Esophagus muscularis mucosa (tissue), 4 donors: Measurements from ENCODE around the gene STARD7. TPM values are rescaled to one million over a fixed set of nuclear protein-coding genes. Genes with fewer than 3 reads are reported as not detected.

ENCODE experiments used
- DNase-seq: peaks from one replicate; pipeline ENCODE4 v3.0.0-alpha.2; 2017; ENCODE audit errors: extremely low spot score
- H3K27ac ChIP-seq, 4 donors: fragments of 200-600 bp; sonication (generic); replicated peaks in 1 of 4; 1 replicate in 3 of 4; 2 replicates in 1 of 4; pipeline ENCODE4 v1.5.1; 2016 to 2019; ENCODE audit warnings: mild to moderate bottlenecking in 1 of 4
- H3K27me3 ChIP-seq, 4 donors: fragments of 200-600 bp; sonication (generic); one replicate each; pipeline versions ENCODE4 v1.5.1 to v1.6.0; 2016 to 2019
- H3K36me3 ChIP-seq, 4 donors: fragments of 200-600 bp; sonication (generic); one replicate each; pipeline ENCODE4 v1.5.1; 2016 to 2019
- H3K4me1 ChIP-seq, 4 donors: fragments of 200-600 bp; sonication (generic); one replicate each; pipeline ENCODE4 v1.5.1; 2016 to 2019
- H3K4me3 ChIP-seq, 4 donors: fragments of 200-600 bp; sonication (generic); 1 replicate in 2 of 4; 2 replicates in 2 of 4; pipeline ENCODE4 v1.5.1; 2016 to 2019; ENCODE audit warnings: mild to moderate bottlenecking in 4 of 4, moderate library complexity in 1 of 4
- H3K9me3 ChIP-seq, 4 donors: fragments of 200-600 bp; sonication (generic); 1 replicate in 3 of 4; 2 replicates in 1 of 4; pipeline ENCODE4 v1.5.1; 2016 to 2019
- EP300 ChIP-seq: sonication (generic); formaldehyde crosslinking; IDR thresholded peaks from one replicate; pipeline ENCODE4 v1.6.1; 2017; ENCODE audit warnings: antibody characterized with exemption
- POLR2A ChIP-seq: fragments of 450-650 bp; IDR thresholded peaks from one replicate; pipeline ENCODE4 v1.6.1; 2017; ENCODE audit warnings: antibody characterized with exemption, moderate library complexity, mild to moderate bottlenecking, low read depth
- POLR2AphosphoS5 ChIP-seq, 2 donors: sonication (generic); formaldehyde crosslinking; IDR thresholded peaks; one replicate each; pipeline ENCODE4 v1.6.1; 2017; ENCODE audit warnings: antibody characterized with exemption in 2 of 2
- WGBS: methylation state at CpG from one replicate; pipeline ENCODE4 v1.1.5; 2018; 5-methylcytosine and 5-hydroxymethylcytosine counted together
- intact Hi-C: fragments of 100-400 bp; cut with DNase I; formaldehyde crosslinking; loops from one replicate; pipeline ENCODE4 v1.15.1; 2023
- total RNA-seq, 4 donors: library from RNA; depleted of rRNA; stranded (reverse); fragments of >200 nt; gene quantifications; one replicate each; pipeline versions ENCODE4 v1.1.0 to v1.2.1, GENCODE V29; 2016
- TF ChIP-seq, protein P1 (sequence below), 3 experiments: fragments of 200-600 bp in 2 of 3; fragments of 450-650 bp in 1 of 3; sonication (generic) in 2 of 3; IDR thresholded peaks; one replicate each; pipeline ENCODE4 v1.5.1; 2017 to 2019; ENCODE audit warnings: antibody characterized with exemption in 3 of 3, mild to moderate bottlenecking in 2 of 3, moderate library complexity in 1 of 3

STARD7 gene
- total RNA-seq, 4 donors from 2014 or later = 85.0 to 110 (median 92.2) TPM

DNA sequence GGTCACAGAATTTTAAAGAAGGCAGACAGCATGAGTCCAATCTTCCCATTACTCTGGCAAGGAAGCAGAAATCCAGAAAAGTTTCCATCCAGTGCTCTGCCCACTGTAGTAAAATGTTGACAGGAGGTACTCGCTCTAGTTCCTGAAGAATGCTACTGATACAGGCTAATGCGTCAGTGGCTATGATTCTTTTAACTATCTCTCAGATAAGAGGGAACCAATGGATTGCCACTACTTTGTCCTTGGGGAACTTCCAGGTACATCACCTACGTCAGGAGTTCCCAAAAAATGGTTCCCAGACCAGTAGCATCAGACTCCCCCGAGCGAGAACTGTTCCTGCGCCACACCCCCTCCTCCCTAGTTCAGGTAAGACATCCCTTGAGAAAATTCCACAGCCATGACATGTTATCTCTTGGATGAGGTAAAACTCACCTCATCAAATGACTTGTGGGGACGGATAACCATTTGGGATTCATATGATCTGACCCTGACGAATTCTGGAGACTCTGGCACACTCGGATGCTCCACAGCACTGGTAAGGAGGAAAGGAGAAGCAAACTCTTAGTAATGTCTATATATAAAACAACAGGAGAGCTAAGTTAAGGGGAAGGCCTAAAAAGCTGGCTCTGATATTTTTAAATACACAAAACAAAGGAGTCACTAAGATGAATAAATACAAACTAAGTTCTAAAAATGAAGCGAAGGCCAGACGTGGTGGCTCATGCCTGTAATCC, 16.5 kb downstream of the STARD7 start:
- DNase-seq = no peak
- Histone ChIP-seq H3K27ac (no peak overlapping the region), H3K9me3 (no peaks in the 10 kb centered on the region), H3K36me3 (peaks cover 61 to 83% (median 73%) of the 10 kb centered on the region in 4 donors), H3K4me1 (peaks cover 0 to 12% (median 9%) of the 10 kb centered on the region in 4 donors), H3K27me3 (no peaks in the 10 kb centered on the region), H3K4me3 (no peak overlapping the region)
- 92% methylated on average over 11 of the region's 11 CpGs for WGBS
- intact Hi-C loops = no loop called here
- TF ChIP-seq POLR2A (no peak), POLR2AphosphoS5 (IDR thresholded peaks at IDR 0.05) (no peak), EP300 (no peak)
- TF ChIP-seq, protein P1, sequence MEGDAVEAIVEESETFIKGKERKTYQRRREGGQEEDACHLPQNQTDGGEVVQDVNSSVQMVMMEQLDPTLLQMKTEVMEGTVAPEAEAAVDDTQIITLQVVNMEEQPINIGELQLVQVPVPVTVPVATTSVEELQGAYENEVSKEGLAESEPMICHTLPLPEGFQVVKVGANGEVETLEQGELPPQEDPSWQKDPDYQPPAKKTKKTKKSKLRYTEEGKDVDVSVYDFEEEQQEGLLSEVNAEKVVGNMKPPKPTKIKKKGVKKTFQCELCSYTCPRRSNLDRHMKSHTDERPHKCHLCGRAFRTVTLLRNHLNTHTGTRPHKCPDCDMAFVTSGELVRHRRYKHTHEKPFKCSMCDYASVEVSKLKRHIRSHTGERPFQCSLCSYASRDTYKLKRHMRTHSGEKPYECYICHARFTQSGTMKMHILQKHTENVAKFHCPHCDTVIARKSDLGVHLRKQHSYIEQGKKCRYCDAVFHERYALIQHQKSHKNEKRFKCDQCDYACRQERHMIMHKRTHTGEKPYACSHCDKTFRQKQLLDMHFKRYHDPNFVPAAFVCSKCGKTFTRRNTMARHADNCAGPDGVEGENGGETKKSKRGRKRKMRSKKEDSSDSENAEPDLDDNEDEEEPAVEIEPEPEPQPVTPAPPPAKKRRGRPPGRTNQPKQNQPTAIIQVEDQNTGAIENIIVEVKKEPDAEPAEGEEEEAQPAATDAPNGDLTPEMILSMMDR (IDR thresholded peaks at IDR 0.05) = no peak

DNA sequence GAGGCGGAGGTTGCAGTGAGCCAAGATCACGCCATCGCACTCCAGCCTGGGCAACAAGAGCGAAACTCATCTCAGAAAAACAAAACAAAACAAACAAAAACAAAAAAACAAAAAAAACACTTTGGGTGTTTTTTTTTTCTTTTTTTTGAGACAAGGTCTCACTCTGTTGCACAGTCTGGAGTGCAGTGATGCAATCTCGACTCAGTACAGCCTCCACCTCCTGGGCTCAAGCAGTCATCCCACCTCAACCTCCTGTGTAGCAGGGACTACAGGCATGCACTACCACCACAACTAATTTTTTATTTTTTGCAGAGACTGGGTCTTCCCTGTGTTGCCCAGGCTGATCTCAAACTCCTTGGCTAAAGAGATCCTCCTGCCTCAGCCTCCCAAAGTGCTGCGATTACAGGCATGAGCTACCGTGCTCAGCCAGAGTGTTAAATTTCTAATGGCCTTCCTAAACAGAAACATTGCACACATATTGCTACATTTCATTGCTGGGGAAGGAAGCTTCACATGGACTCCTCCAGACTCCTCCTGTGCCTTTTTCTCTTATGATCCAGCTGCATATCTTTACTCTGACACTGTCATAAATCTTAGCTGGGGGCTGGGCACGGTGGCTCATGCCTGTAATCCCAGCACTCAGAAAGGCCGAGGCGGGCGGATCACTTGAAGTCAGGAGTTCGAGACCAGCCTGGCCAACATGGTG, 19.7 kb downstream of the STARD7 start:
- intact Hi-C loops = no loop called here
- H3K27ac ChIP-seq = no peak overlapping the region
- no peaks in the 10 kb centered on the region for H3K9me3 ChIP-seq
- H3K4me1 ChIP-seq = peaks cover 0 to 12% (median 0%) of the 10 kb centered on the region in 4 donors
- H3K27me3 ChIP-seq = no peaks in the 10 kb centered on the region
- TF ChIP-seq POLR2AphosphoS5 (IDR thresholded peaks at IDR 0.05) = no peak
- TF ChIP-seq, protein P1 (IDR thresholded peaks at IDR 0.05) = no peak
- no peak for TF ChIP-seq POLR2A
- no peak for TF ChIP-seq EP300
- H3K36me3 ChIP-seq = peaks cover 76 to 99% (median 91%) of the 10 kb centered on the region in 4 donors
- 93% methylated on average over 12 of the region's 12 CpGs for WGBS
- no peak overlapping the region for H3K4me3 ChIP-seq
- no peak for DNase-seq

DNA sequence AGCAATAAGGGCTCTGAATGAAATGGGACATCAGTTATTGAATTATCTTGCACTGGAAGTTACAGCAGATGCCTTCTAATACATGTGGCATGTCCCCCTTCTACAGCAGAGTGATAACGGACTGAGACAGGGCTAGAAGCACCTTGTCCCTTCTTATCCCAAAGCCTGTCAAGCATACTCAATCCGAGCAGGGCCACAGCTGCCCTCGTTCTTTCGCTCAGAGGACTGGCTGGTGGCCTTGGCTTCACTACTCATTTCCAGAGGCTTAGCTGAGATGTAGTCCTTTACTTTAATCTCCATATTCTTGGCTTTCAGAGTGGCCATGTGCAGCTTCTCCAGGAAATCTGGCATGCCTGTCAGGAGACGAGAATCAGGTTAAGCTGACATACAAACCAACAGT, 22.1 kb downstream of the STARD7 start:
- no peak for TF ChIP-seq POLR2AphosphoS5 (IDR thresholded peaks at IDR 0.05)
- TF ChIP-seq POLR2A = no peak
- TF ChIP-seq, protein P1 (IDR thresholded peaks at IDR 0.05) = no peak
- TF ChIP-seq EP300 = no peak
- intact Hi-C loops = no loop called here
- H3K4me3 ChIP-seq = no peak overlapping the region
- DNase-seq = no peak
- no peaks in the 10 kb centered on the region for H3K27me3 ChIP-seq
- no peaks in the 10 kb centered on the region for H3K9me3 ChIP-seq
- WGBS = 78% methylated on average over 5 of the region's 5 CpGs
- H3K36me3 ChIP-seq = peaks cover 54 to 83% (median 74%) of the 10 kb centered on the region in 4 donors
- no peak overlapping the region for H3K27ac ChIP-seq
- peaks cover 0 to 5% (median 0%) of the 10 kb centered on the region in 4 donors for H3K4me1 ChIP-seq

DNA sequence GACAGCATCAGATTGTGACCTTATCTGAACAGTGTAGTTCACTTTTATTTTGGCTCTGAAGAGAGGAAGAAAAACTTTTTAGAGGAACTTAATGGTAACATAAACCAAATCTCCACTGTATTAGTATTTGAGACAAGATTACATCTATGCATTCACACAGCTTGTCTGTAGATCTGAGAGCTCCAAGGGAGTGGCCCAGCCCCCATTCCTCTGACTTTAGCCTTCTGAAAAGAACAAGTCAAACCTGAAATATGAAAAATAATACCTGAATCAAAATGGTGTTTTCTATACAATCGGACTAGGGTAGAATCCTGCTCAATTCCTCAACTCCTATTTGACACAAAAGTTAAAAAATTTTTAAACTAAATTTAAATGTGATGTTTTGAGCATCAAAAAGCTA, 23.1 kb downstream of the STARD7 start:
- H3K9me3 ChIP-seq = no peaks in the 10 kb centered on the region
- 94% methylated on average over 1 of the region's 1 CpG for WGBS
- H3K4me3 ChIP-seq = no peak overlapping the region
- H3K27me3 ChIP-seq = no peaks in the 10 kb centered on the region
- peaks cover 44 to 72% (median 64%) of the 10 kb centered on the region in 4 donors for H3K36me3 ChIP-seq
- intact Hi-C loops = no loop called here
- no peak for DNase-seq
- TF ChIP-seq POLR2AphosphoS5 (IDR thresholded peaks at IDR 0.05) (no peak), EP300 (no peak), POLR2A (no peak)
- TF ChIP-seq, protein P1 (IDR thresholded peaks at IDR 0.05) = no peak
- H3K27ac ChIP-seq = no peak overlapping the region
- H3K4me1 ChIP-seq = peaks cover 0 to 5% (median 0%) of the 10 kb centered on the region in 4 donors
